ENCODE results near the gene FLVCR1.

The FLVCR1 gene

DNA sequence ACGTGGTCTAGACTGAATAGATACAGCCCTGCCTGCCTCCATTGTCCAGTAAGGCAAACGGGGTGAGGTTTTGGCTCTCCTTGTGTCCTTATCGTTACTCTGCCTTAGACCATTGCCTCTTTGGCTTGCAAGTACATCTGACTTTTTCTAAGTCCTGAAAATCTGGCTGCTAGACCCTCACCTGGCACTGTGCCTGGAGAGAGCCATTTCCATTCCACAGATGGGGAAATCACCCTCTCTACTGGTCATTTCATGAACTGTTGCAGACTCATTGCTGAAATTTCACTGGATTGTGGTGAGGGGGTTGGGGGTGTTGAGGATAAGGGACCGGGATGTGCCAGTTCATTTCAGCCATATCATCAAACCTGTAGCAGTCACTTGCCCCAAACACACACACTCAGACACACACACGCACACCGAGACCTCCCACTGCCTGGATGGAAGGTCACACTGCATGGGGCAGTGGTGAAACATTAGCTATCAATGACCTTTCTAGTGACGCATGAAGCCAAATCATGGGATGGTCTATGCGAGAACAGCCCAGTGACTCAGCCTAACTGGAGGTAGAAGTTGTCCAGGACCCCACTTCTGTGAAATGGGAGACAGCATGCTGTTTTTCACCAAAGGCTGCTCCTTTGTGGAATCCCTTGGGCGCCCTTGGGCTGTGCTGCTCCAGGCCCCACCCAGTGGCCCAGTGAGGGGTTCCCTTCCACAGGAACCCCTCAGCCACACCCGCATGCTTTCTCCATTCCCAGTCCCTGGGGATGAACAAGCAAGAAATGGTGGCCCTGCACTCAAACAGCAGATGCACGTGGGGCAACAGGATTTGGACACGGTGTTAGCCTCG lies 57.4 kb downstream of the FLVCR1 start:
- no peak for DNase-seq (ENCODE audit: low read depth)

DNA sequence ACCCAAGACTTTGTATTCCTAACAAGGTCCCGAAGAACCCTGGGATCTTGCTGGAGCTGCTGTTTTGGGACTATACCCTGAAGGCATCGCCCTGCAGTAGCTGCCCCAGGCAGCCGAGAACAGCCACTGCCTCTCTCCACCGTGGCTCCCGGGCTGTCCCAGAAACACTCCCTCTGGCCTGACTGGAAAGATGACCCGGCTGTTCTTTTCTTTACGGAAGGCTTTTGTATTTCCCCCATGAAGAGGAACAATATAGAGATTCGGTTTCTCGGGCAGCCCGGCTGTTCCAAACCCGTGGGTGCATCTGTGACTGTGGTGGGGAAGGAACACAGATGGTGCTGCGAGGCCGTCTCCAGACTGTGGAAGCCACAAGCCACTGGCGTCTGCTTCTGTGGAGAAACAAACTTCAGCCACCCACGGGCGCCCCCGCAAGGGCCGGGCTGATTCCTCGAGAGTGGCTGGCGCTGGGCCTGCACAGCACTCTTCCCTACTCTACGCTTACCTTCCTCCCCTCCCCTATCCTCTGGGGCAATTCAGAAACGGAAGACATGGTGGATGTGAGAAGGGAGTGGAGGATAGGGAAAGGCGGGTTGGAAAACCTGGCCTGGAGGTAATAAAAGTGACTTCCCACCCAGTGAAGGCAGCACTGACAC lies 58.5 kb downstream of the FLVCR1 start:
- DNase-seq (ENCODE audit: low read depth) = no peak

DNA sequence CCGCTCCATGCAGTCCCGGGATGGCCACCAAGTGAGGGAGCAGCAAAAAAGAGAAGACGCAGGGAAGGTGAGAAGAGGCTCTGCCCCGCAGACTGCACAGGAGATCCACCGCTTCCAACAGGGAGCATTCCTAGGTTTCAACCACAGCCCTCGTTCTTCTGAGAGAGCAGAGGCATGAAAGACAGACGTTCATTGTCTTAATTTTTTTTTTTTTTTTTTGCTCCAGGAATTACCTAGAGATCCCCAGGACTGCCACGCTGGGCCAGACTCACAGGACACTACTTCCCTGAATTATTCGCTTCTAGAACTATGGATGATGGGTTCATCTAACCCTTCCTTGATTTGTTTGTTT lies 59.0 kb downstream of the FLVCR1 start:
- no peak for DNase-seq (ENCODE audit: low read depth)

DNA sequence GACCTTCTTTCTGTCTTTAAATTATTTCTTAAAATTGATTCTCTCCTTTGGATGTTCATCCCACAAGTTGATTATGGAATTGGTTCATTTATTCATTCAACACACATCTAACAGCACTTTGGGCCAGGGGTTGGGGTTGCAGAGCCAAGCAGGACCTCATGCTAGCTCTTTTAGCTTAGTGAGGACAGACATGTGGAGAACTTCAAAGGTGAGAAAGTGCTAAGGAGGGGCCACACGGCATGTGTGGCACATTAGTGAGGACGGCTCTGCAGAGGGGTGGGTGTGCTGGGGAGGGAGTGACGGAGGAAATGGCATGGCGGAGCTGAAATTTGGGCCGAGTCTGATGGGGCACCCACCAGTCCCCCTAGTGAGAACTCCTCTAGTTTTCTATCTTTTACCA lies 59.8 kb downstream of the FLVCR1 start:
- no peak for DNase-seq (ENCODE audit: low read depth)

DNA sequence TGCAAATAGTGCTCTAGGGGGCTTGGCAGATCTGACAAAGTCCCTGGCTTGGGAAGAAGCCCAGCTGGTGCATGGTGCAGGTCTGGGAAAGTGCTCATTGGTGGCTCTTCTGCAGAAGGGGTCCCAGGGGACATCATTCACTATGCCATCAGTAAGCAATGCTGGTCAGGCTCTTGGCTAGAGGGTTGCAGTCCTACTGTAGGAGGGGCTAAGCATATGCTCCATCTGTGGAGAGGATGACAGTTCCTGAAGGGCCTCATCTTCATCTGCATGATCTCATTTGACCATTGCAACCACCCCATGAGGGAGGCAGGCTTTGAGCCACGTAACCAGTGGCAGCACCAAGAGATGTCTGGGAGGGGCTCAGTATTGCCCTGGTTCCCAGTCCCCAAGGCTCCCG lies 60.7 kb downstream of the FLVCR1 start:
- DNase-seq (ENCODE audit: low read depth) = no peak

DNA sequence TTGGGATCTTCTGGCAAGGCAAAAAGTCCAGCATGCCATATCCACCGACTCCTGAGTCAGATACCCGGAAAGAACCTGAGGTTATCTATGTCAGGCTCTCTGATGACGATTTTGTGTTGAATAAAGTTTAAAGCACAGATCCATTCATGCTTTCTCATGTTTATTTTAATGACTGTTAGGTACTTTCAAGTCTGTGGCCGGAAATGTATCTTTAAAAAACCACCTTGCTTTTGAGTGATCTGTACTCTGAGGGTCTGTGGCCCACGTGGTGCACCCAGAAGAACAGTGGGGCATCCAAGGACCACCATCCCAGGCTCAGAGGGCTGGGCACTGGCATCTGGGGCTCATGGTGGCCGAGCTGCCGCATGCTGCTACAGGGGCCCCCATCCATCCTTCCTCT lies 62.2 kb downstream of the FLVCR1 start:
- DNase-seq (ENCODE audit: low read depth) = no peak

DNA sequence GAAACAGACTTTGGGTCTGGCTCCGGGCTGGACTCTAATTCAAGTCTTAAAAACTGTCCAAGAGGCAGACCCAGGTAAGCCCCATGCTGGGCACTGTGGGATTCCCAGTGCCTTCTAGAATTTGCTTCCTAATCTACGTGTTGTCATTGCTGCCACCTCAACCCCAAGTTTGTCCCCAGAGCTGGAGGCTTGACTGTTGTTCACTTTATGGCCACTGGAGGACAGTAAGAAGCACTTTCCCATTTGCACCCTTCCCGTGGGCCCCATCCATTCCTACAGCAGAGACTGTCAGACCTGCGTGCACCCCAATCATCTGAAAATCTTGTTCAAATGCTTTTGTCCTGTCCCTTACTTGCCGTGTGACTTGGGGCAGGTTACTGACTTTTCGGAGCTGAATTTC lies 62.8 kb downstream of the FLVCR1 start:
- DNase-seq (ENCODE audit: low read depth) = no peak

DNA sequence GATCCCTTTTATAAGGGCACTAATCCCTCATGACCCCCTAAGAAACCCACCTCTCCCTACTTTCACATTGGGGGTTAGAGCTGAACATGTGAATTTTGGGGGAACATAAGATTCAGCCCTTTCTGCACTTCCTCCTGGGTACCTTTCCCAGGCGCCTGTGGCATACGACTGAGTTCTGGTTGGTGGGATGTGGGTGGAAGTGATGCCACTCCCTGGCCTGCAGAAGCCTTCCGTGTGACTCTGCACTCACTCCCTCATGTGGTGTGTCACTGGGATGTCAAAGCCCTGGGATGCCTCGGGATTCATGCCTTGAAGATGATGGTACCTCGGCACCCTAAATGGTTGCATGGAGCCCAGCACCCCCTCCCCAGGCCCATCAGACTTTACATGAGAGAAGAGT lies 63.9 kb downstream of the FLVCR1 start:
- no peak for DNase-seq (ENCODE audit: low read depth)

DNA sequence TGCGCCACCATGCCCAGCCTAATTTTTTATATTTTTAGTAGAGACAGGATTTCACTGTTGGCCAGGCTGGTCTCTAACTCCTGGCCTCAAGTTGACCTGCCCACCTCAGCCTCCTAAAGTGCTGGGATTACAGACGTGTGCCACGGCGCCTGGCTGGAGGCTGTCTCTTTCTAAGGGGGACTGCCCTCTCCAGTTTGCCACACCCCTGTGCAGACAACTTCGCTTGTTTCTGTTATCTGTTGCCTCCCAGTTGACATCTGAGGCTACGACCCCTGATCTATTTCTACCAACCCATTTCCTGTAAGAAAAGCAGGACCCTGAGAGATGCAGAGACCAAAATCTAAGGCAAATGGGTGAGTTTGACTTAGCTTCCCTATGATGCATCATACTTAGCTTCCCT lies 68.3 kb downstream of the FLVCR1 start:
- no peak for DNase-seq (ENCODE audit: low read depth)

DNA sequence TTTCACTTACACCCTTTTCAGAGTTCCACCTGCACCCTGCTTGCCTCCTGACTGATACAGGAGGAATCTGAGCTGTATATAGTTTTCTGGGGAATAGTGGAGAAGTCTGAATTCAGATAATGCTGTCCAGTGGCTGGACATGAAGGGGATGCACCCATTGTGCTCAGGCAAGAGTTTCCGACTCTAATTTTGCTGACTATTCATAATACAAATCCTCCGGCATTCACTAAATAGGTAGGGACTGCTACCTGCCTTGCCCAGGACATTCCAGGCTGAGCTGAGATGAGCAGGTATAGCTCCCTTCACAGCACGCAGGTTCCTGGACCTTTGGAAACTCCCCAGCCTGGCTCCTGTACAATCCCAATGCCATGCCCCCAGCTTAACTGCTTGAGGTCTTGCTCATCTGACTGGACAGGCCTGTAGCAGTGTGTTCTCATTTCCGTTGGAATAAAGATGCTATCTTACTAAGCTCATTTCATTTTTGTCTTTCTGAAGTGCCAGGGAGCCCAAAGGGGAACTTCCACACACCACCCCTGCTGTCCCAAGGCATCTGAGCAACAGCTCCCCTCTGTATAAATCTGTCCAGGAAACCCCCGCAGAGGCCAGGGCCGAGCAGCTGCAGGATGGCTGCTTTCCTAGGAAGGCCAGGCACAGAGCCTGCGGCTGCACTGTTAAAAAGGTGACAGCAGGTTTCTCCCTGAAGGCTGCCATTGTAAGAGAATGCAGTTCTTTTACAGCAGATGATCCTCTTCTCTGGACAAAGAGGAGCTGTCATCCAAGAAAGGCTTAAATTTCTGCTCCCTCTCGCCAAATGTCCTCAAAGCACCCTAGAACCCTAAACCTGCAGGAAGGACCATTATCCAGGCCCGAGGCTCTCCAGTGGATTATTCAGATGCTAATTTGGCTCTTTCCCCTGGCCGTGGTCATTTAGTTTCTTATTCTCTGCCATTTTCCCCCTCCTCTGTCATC lies 70.5 kb downstream of the FLVCR1 start:
- DNase-seq (ENCODE audit: low read depth) = no peak

DNA sequence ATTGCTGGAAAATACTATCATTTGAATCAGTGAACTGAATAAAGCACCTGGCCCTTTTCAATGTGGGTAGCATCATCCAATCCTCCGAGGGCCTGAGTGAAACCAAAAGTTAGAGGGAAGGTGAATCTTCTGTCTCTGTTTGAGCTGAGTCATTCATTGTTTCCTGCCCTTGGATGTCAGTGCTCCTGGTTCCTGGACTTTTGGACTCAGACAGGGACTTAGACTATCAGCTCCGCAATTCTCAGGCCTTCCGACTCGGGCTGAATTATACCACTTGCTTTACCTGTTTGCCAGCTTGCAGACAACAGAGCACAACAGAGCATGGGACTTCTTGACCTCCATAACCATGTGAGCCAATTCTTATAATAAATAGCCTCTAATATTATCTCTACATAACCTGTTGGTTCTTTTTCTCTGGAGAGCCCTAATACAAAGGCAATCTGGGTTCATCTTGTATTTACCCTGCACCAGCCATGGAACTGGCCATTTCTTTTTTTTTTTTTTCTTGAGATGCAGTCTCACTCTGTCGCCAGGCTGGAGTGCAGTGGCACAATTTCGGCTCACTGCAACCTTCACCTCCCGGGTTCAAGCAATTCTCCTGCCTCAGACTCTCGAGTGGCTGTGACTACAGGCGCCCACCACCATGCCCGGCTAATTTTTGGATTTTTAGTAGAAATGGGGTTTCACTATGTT lies 73.1 kb downstream of the FLVCR1 start:
- DNase-seq (ENCODE audit: low read depth) = no peak

DNA sequence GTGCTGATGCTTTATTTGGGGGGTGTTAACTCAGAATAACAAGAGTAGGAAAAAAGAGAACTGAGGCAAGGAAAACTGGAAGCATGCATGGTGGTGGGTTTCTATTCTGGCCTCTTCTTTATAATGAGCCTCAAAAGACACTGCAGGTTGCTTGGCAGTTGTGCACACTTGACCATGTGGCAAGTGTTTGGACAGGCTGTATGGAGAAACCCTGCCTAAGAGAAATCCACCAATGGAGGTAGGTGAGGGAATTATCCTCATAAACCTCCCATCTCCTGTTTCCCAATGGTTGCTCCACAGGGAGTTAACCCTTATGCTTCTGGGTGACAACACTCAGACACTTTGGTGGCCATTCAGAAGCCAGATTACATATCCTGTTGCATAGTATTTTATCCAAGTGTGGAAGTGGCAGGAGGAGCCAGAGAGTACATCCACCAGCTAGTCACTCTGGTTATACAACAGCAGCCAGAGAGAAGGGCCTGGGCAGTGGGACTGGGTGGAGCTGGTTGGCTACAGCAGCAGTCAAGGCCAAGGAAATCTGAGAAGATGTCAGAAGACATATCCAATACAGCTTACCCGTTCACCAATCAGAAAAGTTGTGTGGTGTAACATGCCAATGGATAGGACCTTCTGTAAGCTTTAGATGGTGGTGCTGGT lies 75.9 kb downstream of the FLVCR1 start:
- DNase-seq (ENCODE audit: low read depth) = no peak

DNA sequence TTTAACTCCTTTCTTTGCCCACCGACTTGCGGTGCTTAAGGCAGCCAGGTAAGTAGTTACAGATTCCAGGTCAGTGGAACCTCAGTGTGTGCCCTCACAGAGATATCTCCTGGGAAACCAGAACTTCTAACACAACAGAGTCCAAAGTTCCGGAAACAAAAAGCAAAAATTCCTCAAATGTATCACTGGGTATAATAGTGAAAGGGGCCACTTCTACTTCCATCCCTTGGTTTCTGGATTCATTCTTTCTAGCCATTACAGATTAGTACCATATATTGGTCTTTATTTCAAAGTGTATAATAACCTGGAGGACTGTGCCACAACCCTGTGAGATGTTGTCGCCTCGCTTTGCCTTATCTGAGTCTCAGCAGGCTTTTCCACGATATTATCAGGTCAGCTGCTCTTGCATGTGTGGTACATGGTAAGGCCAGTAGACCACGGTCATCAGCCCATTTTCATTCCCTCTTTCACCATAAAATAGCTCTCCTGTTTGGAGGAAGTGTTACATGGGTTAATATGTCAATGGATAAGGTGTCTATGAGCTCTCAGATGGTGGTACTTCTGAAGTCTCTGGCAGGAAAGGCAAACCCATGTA lies 77.4 kb downstream of the FLVCR1 start:
- no peak for DNase-seq (ENCODE audit: low read depth)

DNA sequence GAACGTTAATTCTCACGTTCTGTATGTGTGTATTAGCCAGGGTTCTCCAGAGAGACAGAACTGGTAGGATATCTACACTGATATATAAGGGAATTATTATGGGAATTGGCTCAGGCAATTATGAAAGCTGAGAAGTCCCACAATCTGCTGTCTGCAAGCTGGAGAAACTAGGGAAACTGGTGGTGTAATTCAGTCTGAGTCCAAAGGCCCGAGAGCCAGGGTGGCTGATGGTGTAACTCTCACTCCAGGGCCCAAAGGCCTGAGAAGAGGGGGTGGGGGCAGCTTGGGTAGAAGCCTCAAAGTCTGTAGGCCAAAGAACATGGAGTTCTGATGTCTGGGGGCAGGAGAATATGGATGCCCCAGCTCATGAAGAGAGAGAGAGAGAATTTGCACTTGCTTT lies 79.0 kb downstream of the FLVCR1 start:
- DNase-seq (ENCODE audit: low read depth) = no peak

DNA sequence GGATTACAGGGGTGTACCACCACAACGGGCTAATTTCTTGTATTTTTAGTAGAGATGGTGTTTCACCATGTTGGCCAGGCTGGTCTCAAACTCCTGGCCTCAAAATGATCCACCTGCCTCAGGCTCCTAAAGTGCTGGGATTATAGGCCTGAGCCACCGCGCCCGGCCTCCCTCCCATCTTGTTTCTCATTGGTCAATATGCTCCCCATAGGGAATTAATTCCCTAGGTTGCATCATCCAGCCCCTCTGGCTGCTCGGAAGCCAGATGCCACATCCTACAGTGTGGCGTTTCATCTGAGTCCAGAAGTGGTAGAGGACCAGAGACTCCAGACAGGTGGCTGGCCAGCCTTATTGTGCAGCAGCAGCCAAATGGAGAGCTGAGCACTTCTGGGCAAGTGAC lies 80.8 kb downstream of the FLVCR1 start:
- no peak for DNase-seq (ENCODE audit: low read depth)

DNA sequence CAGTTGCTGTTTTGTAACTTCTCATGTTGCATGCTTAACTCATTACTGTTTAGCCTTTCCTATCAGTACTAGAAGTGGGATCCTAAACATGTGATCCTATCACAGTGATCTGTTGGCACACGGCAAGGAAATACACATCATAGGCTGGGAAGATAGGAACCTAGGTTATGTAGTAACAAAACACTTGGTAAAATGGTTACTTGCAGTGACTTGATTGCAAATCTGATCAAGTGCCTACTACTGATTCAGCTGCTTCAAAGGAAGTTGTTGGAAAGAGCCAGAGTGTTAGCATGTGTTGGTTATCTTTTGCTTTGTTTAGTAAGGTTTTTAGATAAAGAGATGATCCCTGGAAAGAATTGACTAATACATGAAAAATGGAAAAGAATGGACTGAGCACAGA lies 83.4 kb downstream of the FLVCR1 start:
- DNase-seq (ENCODE audit: low read depth) = no peak

DNA sequence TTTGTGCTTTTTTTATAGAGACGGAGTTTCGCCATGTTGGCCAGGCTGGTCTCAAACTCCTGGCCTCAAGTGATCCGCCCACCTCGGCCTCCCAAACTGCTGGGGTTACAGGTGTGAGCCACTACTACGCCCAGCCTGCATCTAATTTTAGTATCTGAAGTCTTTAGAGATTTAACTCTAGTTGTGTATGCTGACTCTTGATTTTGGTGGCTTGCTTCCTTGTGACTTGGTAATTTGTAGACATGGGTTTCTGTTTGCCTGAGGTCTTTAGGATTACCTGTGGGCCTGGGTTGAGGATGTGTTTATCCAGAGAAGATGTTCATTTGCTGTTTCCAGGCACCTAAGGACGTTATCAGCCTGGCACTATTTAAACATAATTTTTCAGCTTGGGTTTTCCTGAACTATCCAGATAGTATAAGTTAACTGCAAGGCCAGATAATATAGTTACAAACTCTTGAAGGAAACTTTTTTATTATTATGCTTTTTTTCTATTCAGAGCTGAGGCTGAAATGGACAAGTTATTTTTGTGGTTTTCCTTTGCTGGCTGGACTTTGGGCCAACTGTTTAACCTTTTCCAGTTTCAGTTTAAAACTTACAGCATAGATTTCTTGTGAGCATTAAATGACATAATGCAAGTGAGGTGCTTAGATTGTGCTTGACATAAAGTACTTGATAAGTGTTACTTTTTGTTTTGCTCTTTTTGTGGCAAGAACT lies 84.8 kb downstream of the FLVCR1 start:
- no peak for DNase-seq (ENCODE audit: low read depth)

DNA sequence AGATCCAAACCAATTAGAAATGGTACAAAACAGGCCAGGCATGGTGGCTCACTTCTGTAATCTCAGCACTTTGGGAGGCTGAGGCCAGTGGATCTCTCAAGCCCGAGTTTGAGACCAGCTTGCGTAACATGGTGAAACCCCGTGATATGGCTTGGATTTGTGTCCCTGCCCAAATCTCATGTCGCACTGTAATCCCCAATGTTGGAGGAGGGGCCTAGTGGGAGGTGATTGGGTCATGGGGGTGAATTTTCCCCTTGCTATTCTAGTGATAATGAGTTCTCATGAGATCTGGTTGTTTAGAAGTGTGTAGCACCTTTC lies 85.3 kb downstream of the FLVCR1 start:
- DNase-seq (ENCODE audit: low read depth) = no peak

DNA sequence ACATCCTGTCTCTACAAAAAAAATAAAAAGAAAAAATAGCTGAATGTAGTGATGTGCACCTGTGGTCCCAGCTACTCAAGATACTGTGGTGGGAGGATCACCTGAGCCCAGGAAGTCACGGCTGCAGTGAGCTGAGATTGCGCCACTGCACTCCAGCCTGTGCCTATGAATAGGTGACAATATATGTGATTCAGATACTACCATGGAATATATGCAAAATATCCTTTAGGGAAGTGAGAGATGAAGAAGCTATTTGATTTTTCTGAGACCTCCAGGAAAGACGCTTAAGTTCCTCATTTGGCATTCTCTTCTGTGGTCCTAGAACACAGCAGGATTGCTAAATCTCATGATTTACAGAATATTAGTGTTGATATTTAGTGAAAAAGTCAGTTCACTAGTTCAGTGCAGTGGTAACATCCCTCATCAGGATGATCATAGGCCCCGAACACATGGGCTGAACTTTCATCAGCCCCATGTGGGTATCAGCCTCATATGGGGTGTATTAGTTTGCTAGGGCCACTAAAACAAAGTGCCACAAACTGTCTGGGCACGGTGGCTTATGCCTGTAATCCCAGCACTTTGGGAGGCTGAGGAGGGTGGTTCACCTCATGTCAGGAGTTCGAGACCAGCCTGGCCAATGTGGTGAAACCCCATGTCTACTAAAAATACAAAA lies 86.3 kb downstream of the FLVCR1 start:
- no peak for DNase-seq (ENCODE audit: low read depth)

DNA sequence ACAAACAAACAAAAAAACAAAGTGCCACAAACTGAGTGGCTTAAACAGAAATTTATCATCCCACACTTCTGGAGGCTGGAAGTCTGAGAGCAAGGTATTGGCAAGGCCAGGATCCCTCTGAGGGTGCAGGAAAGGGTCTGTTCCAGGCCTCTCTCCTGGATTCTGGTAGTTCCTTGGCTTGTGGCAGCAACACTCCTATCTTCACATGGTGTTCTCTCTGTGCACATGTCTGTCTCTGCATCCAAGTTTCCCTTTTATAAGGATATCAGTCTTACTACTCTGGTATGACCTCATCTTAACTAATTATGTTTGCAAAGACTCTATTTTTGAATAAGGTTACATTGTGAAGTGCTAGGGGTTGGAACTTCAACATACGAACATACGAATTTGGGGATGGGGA lies 87.0 kb downstream of the FLVCR1 start:
- no peak for DNase-seq (ENCODE audit: low read depth)
